B cell (primary cell): Measurements from ENCODE around the gene DDI2.

Experiments
- EZH2 ChIP-seq: IDR thresholded peaks from 2 replicates; pipeline ENCODE4 v1.6.1; 2012; ENCODE audit warnings: borderline replicate concordance, low read depth, mild to moderate bottlenecking, moderate library complexity, low read length; ENCODE audit not compliant: insufficient read depth, poor library complexity, severe bottlenecking
- TF ChIP-seq, protein P1 (sequence below): fragments of 200-600 bp; IDR thresholded peaks from one replicate; pipeline ENCODE4 v1.8.0; 2022; ENCODE audit warnings: antibody characterized with exemption, mild to moderate bottlenecking

DNA sequence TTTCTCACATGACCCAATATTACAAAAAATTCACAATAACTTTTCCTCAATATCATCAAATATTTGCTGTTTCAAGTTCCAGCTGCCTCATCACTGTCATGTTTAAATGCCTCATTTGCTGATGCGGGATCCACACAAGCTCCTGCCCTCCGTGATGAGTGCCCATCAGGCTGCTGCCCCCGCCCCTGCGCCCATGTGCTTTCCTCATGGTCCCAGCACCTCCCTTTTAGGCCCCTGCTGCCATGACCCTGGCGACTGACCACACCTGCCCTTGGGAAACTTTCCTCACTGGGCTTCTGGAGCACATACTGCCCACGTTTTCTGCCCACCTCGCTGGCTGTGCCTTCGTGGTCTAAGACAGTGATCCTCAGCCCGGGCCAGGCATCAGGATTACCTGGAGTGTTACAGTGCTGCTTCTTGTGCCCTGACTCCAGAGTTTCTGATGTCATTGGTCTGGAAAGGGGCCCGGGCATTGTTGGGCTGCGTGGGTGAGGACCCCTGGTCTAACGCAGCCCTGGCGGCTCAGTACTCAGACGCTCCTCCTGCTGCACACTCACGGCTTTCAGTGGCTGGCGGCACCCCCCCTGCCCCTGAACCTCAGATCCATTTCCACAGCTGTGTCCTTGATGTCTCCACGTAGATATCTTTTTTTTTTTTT, 87.4 kb downstream of the DDI2 start:
- TF ChIP-seq, protein P1, sequence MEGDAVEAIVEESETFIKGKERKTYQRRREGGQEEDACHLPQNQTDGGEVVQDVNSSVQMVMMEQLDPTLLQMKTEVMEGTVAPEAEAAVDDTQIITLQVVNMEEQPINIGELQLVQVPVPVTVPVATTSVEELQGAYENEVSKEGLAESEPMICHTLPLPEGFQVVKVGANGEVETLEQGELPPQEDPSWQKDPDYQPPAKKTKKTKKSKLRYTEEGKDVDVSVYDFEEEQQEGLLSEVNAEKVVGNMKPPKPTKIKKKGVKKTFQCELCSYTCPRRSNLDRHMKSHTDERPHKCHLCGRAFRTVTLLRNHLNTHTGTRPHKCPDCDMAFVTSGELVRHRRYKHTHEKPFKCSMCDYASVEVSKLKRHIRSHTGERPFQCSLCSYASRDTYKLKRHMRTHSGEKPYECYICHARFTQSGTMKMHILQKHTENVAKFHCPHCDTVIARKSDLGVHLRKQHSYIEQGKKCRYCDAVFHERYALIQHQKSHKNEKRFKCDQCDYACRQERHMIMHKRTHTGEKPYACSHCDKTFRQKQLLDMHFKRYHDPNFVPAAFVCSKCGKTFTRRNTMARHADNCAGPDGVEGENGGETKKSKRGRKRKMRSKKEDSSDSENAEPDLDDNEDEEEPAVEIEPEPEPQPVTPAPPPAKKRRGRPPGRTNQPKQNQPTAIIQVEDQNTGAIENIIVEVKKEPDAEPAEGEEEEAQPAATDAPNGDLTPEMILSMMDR: no peak
- no peak for TF ChIP-seq EZH2
